B cell (primary cell): ENCODE results near the gene BCDIN3D.

Source experiments
- CTCF ChIP-seq: fragments of 200-600 bp; IDR thresholded peaks from one replicate; pipeline ENCODE4 v1.8.0; 2022; ENCODE audit warnings: antibody characterized with exemption, mild to moderate bottlenecking
- EZH2 ChIP-seq: IDR thresholded peaks from 2 replicates; pipeline ENCODE4 v1.6.1; 2012; ENCODE audit warnings: borderline replicate concordance, low read depth, mild to moderate bottlenecking, moderate library complexity, low read length; ENCODE audit not compliant: insufficient read depth, poor library complexity, severe bottlenecking

- TF ChIP-seq CTCF (no peak), EZH2 (no peak)
Observed at GRCh38 chr12:49863946-49864797, 21.3 kb upstream of the BCDIN3D start.
